ENCODE results near the gene LIN52. TPM values are rescaled to one million over a fixed set of nuclear protein-coding genes. Genes with fewer than 3 reads are reported as not detected.

LIN52 gene
- total RNA-seq, 1 donor from 2014 or later, result 8.4 TPM

DNA sequence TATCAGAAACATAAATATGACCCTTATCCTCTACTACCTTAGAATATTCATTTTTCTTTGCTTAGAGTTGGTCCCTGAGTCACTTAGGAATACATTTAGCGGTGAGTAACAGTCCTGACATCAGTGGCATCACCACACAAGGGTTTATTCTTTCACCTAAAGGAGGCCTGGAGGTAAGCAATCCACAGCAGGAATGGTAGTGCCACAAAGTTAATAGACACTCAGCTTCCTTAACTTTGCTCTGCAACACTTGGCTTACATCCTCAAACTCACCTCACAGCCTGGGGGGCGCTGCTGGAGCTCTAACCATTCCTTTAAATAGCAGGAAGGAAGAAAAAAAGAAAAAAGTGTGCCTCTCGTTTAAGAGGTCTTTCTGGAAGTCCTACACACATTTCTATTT, 36.5 kb upstream of the LIN52 start:
- TF ChIP-seq, protein P1, sequence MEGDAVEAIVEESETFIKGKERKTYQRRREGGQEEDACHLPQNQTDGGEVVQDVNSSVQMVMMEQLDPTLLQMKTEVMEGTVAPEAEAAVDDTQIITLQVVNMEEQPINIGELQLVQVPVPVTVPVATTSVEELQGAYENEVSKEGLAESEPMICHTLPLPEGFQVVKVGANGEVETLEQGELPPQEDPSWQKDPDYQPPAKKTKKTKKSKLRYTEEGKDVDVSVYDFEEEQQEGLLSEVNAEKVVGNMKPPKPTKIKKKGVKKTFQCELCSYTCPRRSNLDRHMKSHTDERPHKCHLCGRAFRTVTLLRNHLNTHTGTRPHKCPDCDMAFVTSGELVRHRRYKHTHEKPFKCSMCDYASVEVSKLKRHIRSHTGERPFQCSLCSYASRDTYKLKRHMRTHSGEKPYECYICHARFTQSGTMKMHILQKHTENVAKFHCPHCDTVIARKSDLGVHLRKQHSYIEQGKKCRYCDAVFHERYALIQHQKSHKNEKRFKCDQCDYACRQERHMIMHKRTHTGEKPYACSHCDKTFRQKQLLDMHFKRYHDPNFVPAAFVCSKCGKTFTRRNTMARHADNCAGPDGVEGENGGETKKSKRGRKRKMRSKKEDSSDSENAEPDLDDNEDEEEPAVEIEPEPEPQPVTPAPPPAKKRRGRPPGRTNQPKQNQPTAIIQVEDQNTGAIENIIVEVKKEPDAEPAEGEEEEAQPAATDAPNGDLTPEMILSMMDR (IDR thresholded peaks at IDR 0.05; ENCODE audit: insufficient read depth, low read length, severe bottlenecking), result no peak
- Histone ChIP-seq H3K36me3 (ENCODE audit: control insufficient read depth, insufficient read depth, low read length) (no peaks in the 10 kb centered on the region), H3K27me3 (ENCODE audit: control insufficient read depth, insufficient read depth, low read length) (no peaks in the 10 kb centered on the region), H3K4me3 (ENCODE audit: low read depth, low read length) (no peak overlapping the region)
- FAIRE-seq, result no peak
- peak; percentile 79 for DNase-seq (ENCODE audit: low read depth)

DNA sequence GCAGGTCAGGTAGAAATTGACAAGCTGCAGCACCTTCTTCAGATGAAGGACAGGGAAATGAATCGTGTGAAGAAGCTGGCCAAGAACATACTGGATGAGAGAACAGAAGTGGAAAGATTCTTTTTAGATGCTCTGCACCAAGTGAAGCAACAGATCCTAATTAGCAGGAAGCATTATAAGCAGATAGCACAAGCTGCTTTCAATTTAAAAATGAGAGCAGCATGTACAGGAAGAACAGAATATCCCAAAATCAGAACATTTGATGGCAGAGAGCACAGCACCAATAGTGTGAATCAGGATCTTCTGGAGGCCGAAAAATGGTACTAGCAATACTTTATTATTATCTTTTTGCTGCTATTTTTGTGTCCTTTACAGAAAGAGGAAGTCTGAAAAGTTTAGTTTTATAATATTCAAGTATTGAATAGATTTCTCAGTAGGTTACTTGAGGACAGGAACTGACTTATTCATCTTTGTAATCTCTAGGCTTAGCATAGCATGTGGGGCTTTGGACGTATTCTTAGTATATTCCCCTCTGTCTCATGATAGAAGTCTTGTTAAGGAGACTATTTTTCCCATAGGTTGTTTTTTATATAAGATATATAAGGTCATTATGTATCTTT, 34.8 kb upstream of the LIN52 start:
- Histone ChIP-seq H3K4me3 (ENCODE audit: low read depth, low read length) (no peak overlapping the region), H3K27me3 (ENCODE audit: control insufficient read depth, insufficient read depth, low read length) (no peaks in the 10 kb centered on the region), H3K36me3 (ENCODE audit: control insufficient read depth, insufficient read depth, low read length) (no peaks in the 10 kb centered on the region)
- TF ChIP-seq, protein P1 (IDR thresholded peaks at IDR 0.05; ENCODE audit: insufficient read depth, low read length, severe bottlenecking), result no peak
- no peak for DNase-seq (ENCODE audit: low read depth)
- FAIRE-seq, result no peak

DNA sequence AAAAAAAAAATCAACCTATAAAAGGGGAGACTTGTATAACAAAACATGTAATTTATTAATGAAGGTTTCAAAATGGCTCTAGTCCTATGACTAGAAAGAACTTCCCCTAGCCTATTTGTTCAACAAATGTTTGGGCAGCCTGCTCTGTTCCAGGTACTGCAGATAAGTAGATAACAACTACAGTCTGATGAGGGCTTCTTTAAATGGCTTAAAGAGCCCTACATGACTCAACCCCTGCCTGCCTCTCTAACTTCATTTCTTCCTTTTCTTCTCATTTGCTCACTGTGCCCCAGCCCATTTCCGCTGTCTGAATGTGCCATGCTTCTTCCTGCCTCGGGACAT, 22.0 kb upstream of the LIN52 start:
- FAIRE-seq, result no peak
- no peak for DNase-seq (ENCODE audit: low read depth)
- H3K27me3 ChIP-seq (ENCODE audit: control insufficient read depth, insufficient read depth, low read length), result no peaks in the 10 kb centered on the region
- no peak overlapping the region for H3K4me3 ChIP-seq (ENCODE audit: low read depth, low read length)
- TF ChIP-seq, protein P1 (IDR thresholded peaks at IDR 0.05; ENCODE audit: insufficient read depth, low read length, severe bottlenecking), result no peak
- H3K36me3 ChIP-seq (ENCODE audit: control insufficient read depth, insufficient read depth, low read length), result no peaks in the 10 kb centered on the region

DNA sequence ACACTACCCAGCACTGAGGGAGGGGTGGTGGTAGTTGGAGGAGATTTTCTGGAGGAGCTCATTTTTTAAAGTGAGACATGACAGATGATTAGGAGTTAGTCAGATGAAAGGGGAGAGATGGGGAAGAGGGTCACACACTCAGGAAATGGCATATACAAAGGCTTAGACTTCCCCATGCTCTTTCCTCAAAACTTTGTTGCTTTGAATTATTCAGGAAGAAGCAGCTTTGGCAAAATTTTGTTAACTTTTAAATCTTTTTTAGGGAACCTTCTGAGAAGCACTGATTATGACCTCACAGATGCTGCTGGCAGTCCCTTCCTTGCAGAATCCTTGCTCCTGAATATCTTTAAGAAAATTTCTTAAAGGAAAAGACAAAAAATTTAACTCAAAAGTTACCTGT, 20.3 kb upstream of the LIN52 start:
- Histone ChIP-seq H3K27me3 (ENCODE audit: control insufficient read depth, insufficient read depth, low read length) (no peaks in the 10 kb centered on the region), H3K36me3 (ENCODE audit: control insufficient read depth, insufficient read depth, low read length) (no peaks in the 10 kb centered on the region), H3K4me3 (ENCODE audit: low read depth, low read length) (no peak overlapping the region)
- no peak for FAIRE-seq
- TF ChIP-seq, protein P1 (IDR thresholded peaks at IDR 0.05; ENCODE audit: insufficient read depth, low read length, severe bottlenecking), result no peak
- no peak for DNase-seq (ENCODE audit: low read depth)

DNA sequence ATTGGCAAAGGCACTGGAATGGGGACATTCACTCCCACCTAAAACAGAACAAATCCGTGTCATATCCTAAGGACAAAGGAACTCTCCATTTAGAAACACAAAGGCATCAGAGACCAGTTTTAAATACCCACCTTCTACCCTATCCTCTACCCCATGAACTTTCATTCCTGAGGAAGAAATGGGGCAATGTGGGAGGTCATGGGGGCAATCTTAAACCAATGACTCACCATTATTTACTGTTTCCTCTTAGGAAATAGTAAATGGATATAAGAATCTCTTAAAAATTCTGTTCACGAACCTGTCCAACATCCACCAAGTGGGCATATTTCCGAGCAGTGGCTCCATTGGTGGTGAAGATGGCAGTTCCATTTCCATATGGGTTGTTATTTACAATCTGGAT, 19.9 kb upstream of the LIN52 start:
- TF ChIP-seq, protein P1 (IDR thresholded peaks at IDR 0.05; ENCODE audit: insufficient read depth, low read length, severe bottlenecking), result no peak
- Histone ChIP-seq H3K4me3 (ENCODE audit: low read depth, low read length) (no peak overlapping the region), H3K36me3 (ENCODE audit: control insufficient read depth, insufficient read depth, low read length) (no peaks in the 10 kb centered on the region), H3K27me3 (ENCODE audit: control insufficient read depth, insufficient read depth, low read length) (no peaks in the 10 kb centered on the region)
- FAIRE-seq (no peak), DNase-seq (ENCODE audit: low read depth) (peak; percentile 5)
